ENCODE measurements around the gene VWA7.
A peak's percentile ranks its signal among the peaks of the same experiment; 100 is the strongest.

DNA sequence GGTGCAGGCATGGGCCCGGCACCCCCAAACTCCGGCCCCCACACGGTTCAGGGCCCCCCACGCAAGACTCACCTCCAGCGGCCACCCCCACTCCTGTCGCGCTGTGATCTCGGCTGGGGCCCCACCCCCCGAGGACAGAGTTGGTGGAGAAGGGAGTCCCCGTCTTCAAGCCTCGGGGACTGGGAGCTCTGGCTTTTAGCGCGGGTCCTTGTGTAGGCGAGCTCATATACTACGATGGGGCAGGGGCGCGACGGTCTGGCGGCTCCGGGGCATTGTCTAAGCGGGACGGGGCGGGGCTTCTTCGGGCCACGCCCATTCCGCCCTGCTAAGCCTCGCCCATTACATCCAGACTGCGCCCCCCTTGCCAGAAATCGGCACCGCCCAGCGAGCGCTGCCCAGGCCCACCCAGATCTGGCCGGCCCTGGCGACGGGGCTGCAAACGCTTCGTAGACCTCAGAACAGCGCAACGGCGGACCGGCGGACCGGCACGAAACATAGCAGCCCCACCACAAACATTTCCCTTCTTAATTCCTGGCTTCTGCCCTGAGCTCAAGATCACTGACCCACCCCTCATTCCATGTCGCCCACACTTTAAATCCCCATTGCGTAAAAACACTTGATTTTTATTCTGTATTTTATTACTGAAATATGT, 47.0 kb downstream of the VWA7 start:
- TF ChIP-seq POLR2A (IDR thresholded peaks at IDR 0.05), result peak in 2 of 3 donors; percentile 36 to 48
- TF ChIP-seq, protein P1, sequence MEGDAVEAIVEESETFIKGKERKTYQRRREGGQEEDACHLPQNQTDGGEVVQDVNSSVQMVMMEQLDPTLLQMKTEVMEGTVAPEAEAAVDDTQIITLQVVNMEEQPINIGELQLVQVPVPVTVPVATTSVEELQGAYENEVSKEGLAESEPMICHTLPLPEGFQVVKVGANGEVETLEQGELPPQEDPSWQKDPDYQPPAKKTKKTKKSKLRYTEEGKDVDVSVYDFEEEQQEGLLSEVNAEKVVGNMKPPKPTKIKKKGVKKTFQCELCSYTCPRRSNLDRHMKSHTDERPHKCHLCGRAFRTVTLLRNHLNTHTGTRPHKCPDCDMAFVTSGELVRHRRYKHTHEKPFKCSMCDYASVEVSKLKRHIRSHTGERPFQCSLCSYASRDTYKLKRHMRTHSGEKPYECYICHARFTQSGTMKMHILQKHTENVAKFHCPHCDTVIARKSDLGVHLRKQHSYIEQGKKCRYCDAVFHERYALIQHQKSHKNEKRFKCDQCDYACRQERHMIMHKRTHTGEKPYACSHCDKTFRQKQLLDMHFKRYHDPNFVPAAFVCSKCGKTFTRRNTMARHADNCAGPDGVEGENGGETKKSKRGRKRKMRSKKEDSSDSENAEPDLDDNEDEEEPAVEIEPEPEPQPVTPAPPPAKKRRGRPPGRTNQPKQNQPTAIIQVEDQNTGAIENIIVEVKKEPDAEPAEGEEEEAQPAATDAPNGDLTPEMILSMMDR (IDR thresholded peaks at IDR 0.05), result no peak

Data from body of pancreas (tissue), 4 donors.